ENCODE results near the gene TRAPPC3L.
A peak's percentile ranks its signal among the peaks of the same experiment; 100 is the strongest.

The TRAPPC3L gene

GRCh38 chr6:116511424-116512110, 33.9 kb downstream of the TRAPPC3L start, which contains the start of gene CALHM5:
TSS of gene CALHM5 (plus strand) at chr6:116511639. CDS start at chr6:116511697, 58 bp downstream.
- H3K4me3 ChIP-seq (ENCODE audit: low read depth, low read length), result peak within 1 kb of the TSS; percentile 7
- H3K4me1 ChIP-seq, result peaks cover 9% of the 10 kb centered on the region
- no peaks in the 10 kb centered on the region for H3K79me2 ChIP-seq
- TF ChIP-seq CTCF (IDR thresholded peaks at IDR 0.05), result peak; percentile 64
- peak within 1 kb of the TSS; percentile 83 for H2AFZ ChIP-seq
- no peaks in the 10 kb centered on the region for H3K27me3 ChIP-seq (ENCODE audit: control insufficient read depth, insufficient read depth, low read length)
- peak within 1 kb of the TSS; percentile 12 for H3K9ac ChIP-seq
- peak within 1 kb of the TSS; percentile 90 for H3K27ac ChIP-seq
- no peaks in the 10 kb centered on the region for H3K9me3 ChIP-seq (ENCODE audit: control insufficient read depth, low read length)
- peak within 1 kb of the TSS; percentile 10 for H3K4me2 ChIP-seq (ENCODE audit: low read length)
- H3K36me3 ChIP-seq (ENCODE audit: control insufficient read depth, insufficient read depth, low read length), result no peaks in the 10 kb centered on the region

GRCh38 chr6:116508527-116508926, 37.0 kb downstream of the TRAPPC3L start:
- H3K27me3 ChIP-seq (ENCODE audit: control insufficient read depth, insufficient read depth, low read length), result no peaks in the 10 kb centered on the region
- no peak overlapping the region for H3K27ac ChIP-seq
- TF ChIP-seq CTCF (IDR thresholded peaks at IDR 0.05), result no peak
- H3K9me3 ChIP-seq (ENCODE audit: control insufficient read depth, low read length), result no peaks in the 10 kb centered on the region
- no peaks in the 10 kb centered on the region for H3K79me2 ChIP-seq
- H3K4me2 ChIP-seq (ENCODE audit: low read length), result no peak overlapping the region
- H3K4me1 ChIP-seq, result peaks cover 9% of the 10 kb centered on the region
- H3K9ac ChIP-seq, result no peak overlapping the region
- no peak overlapping the region for H2AFZ ChIP-seq
- H3K36me3 ChIP-seq (ENCODE audit: control insufficient read depth, insufficient read depth, low read length), result no peaks in the 10 kb centered on the region
- H3K4me3 ChIP-seq (ENCODE audit: low read depth, low read length), result no peak overlapping the region

GRCh38 chr6:116507324-116507723, 38.2 kb downstream of the TRAPPC3L start:
- H3K4me1 ChIP-seq, result peaks cover 4% of the 10 kb centered on the region
- no peak overlapping the region for H3K4me3 ChIP-seq (ENCODE audit: low read depth, low read length)
- H3K4me2 ChIP-seq (ENCODE audit: low read length), result no peak overlapping the region
- H3K27ac ChIP-seq, result no peak overlapping the region
- H3K79me2 ChIP-seq, result no peaks in the 10 kb centered on the region
- H3K9ac ChIP-seq, result no peak overlapping the region
- H3K27me3 ChIP-seq (ENCODE audit: control insufficient read depth, insufficient read depth, low read length), result no peaks in the 10 kb centered on the region
- TF ChIP-seq CTCF (IDR thresholded peaks at IDR 0.05), result no peak
- H3K9me3 ChIP-seq (ENCODE audit: control insufficient read depth, low read length), result no peaks in the 10 kb centered on the region
- no peak overlapping the region for H2AFZ ChIP-seq
- no peaks in the 10 kb centered on the region for H3K36me3 ChIP-seq (ENCODE audit: control insufficient read depth, insufficient read depth, low read length)

- no peaks in the 10 kb centered on the region for H3K27me3 ChIP-seq (ENCODE audit: control insufficient read depth, insufficient read depth, low read length)
- H3K4me3 ChIP-seq (ENCODE audit: low read depth, low read length), result no peak overlapping the region
- H2AFZ ChIP-seq, result peak overlapping the region; percentile 47
- no peaks in the 10 kb centered on the region for H3K79me2 ChIP-seq
- H3K36me3 ChIP-seq (ENCODE audit: control insufficient read depth, insufficient read depth, low read length), result no peaks in the 10 kb centered on the region
- no peak for TF ChIP-seq CTCF (IDR thresholded peaks at IDR 0.05)
- no peaks in the 10 kb centered on the region for H3K9me3 ChIP-seq (ENCODE audit: control insufficient read depth, low read length)
- H3K9ac ChIP-seq, result no peak overlapping the region
- no peak overlapping the region for H3K4me2 ChIP-seq (ENCODE audit: low read length)
- no peak overlapping the region for H3K27ac ChIP-seq
- H3K4me1 ChIP-seq, result no peaks in the 10 kb centered on the region
These were observed 44.5 kb downstream of the TRAPPC3L start for GRCh38 chr6:116500969-116501433.

All from parathyroid adenoma (tissue), 2 donors.